CD4-positive, alpha-beta T cell treated with Interleukin-10 for 1 hour (primary cell): ENCODE data around the gene SYT11.
"Not testable (repeated sequence)": the region's sequence is repeated elsewhere in the genome, so short reads cannot be mapped to it uniquely, and the experiment has no call there.

ENCODE experiments used
- DNase-seq: peaks from one replicate; pipeline ENCODE4 v3.0.0-alpha.2; 2020

The SYT11 gene

GRCh38 chr1:155861896-155862295 is 2.5 kb downstream of the SYT11 start:
- DNase-seq = no peak

DNA sequence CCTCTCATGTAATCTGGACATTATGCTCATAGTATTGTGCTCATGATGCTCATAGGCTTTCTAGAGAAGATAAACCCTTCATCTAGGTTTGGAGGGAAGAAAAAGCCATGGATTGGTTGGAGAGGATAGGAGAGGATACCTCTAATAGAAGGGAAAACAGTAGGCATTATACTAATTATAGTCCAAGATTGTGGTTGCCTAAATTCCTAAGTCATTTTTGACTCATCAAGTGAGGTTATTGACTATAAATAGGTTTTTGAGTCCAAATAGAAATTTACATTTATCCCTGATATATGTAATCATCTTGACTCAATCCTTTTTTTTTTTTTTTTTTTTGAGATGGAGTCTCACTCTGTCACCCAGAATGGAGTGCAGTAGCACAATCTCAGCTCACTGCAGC is 5.0 kb downstream of the SYT11 start:
- no peak for DNase-seq

DNA sequence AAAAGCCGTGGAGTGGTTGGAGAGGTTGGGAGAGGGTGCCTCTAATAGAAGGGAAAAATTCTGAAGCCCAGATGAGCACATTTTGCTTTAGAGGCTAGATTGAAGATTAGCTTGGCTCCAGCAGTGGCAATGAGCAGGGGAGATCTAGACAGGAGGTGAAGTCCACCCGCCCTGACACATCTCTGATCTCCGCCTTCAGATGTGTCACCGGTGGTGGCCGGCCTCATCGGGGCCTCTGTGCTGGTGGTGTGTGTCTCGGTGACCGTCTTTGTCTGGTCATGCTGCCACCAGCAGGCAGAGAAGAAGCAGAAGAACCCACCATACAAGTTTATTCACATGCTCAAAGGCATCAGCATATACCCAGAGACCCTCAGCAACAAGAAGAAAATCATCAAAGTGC is 8.4 kb downstream of the SYT11 start:
- no peak for DNase-seq

DNA sequence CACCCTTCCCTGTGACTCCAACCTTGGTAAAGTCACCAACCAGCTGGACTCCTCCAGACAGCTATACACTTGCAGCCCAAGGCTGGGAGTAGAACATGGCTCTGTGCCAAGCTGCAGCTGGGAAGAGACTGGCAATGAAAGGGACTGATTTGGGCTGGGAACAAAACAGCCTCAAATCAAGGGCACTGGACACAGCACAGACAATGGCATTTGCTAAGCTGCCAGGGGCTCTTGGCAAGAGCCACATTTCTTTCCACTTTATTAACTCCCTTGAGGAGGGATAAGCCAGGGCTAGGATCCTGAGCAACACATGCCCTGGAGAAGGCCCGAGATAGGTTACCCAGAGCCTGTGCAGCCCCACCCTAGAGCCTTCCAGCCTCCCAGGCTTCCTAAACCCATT is 12.0 kb downstream of the SYT11 start:
- no peak for DNase-seq

GRCh38 chr1:155872527-155872926 is 13.2 kb downstream of the SYT11 start:
- DNase-seq = no peak

GRCh38 chr1:155873860-155874259 is 14.5 kb downstream of the SYT11 start:
- no peak for DNase-seq

- no peak for DNase-seq
Observed at GRCh38 chr1:155877945-155878344, 18.6 kb downstream of the SYT11 start.

- no peak for DNase-seq
Observed at GRCh38 chr1:155880251-155880650, 20.9 kb downstream of the SYT11 start.

DNA sequence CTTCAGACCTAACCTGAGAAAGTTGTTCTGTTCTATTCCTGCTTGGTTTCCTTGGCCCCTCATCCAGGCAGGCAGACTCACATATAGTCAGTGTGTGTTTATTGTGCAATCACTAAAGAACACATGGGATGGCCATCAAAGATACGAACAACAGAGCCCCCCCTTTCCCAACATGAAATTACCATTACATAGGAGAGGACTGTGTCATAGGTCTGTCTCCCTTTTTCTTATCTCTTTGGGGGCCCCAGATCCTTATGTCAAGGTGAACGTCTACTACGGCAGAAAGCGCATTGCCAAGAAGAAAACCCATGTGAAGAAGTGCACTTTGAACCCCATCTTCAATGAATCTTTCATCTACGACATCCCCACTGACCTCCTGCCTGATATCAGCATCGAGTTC is 21.6 kb downstream of the SYT11 start:
- no peak for DNase-seq

DNA sequence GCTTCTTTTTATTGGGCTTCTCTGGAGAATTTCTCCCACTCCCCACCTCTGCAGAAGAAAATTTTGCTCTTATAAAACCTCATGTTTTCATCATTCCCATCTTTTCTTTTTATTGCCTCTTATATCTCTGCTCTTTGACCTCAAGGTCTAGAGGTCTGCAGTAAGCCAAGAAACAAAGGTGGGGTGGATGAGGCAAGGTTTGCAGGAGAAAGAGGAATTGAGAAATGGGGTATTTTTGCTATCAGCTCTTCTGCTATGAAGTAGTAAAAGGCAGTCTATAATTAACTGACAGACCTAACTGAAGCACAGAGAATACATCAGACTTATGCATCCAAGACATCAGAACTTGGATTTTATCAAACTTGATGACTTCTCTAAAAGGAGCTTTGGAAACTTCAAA is 22.9 kb downstream of the SYT11 start:
- no peak for DNase-seq

GRCh38 chr1:155882766-155883165 is 23.4 kb downstream of the SYT11 start:
- no peak for DNase-seq

DNA sequence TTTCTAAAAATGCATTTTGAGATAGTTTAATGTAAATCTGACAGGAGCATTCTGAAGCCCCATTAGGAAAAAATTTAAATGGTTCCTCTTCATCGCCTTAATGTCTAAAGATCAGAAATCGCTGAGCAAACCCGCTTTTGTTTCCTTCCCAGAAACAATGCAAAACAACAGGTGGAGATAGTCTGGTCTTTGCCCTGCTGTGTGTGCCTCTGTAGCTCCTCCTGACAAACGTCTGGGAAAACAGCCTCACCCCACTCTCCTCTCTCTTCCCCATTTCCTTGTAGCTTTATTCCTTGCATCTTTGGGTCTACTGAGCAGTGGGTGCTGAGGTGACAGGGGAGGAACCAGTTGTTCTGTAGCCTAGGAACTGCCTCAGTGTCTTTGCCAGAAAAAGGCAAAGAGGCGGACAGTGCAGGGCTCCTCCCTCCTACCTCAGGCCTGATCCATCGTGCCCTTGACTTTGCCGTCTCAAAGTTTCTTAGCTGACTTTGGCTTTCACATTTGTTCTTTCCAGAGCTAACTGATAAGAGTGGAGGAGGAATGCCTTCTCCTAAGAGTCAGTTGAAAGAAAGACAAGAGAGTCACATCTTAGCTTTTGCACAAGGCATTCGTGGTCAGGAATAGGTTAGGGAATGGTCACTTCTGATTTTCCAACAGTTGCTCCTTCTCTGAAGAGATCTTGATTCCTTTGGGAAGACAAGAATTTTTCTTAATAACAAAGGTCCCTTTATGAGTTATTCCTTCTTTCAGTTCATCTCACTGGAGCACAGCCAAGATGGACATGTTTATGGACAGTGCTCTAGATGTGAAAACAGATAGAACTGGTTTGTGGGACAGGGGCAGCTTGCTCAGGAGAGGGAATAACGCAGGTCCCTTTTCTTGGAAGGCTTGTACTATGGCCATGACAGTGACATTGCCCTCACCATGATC is 24.9 kb downstream of the SYT11 start:
- no peak for DNase-seq

- no peak for DNase-seq
Observed at GRCh38 chr1:155884982-155885381, 25.6 kb downstream of the SYT11 start.

GRCh38 chr1:155888481-155888880 is 29.1 kb downstream of the SYT11 start:
- no peak for DNase-seq

DNA sequence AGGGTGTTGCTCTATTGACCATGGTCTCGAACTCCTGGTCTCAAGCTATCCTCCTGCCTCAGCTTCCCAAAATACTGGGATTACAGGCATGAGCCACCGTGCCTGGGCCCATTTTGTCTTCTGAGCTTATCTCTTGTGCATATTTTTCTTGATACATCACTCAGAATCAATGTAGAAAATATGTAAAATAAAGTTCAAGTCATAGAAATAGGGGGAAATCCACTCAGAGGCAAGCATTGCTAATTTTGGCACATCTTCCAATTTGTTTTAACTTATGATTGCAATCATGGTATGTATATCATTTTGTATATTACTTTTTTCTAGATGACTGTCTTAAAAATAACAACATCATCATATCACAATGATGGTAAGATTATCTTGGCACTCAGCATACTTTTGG is 30.2 kb downstream of the SYT11 start:
- DNase-seq = no peak

- no peak for DNase-seq
Observed at GRCh38 chr1:155890251-155890650, 30.9 kb downstream of the SYT11 start.

GRCh38 chr1:155892796-155893195 is 33.4 kb downstream of the SYT11 start:
- DNase-seq = no peak

- peak; percentile 38 for DNase-seq
Observed at GRCh38 chr1:155893389-155894142, 34.2 kb downstream of the SYT11 start.

GRCh38 chr1:155895617-155896016 is 36.2 kb downstream of the SYT11 start:
- DNase-seq = not testable (repeated sequence)

GRCh38 chr1:155896476-155896875 is 37.1 kb downstream of the SYT11 start:
- not testable (repeated sequence) for DNase-seq

DNA sequence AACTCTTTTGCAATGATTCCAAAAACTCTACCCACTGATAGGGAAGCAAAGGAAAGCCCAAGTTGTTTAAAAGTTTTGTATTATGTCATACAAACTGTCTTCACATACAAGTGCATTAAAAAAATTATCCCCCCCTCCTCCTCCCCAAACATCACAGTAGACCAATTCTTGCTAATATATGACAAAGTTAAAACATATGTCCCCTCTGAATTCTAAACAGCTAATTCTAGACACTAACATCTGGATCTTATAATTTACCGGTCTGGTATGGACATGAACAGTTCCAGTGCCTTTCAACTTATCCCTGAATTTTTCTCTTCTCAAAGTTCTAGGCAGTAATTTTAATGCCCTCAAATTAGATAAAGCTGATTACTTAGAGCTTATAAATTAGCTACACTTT is 38.4 kb downstream of the SYT11 start:
- DNase-seq = no peak

DNA sequence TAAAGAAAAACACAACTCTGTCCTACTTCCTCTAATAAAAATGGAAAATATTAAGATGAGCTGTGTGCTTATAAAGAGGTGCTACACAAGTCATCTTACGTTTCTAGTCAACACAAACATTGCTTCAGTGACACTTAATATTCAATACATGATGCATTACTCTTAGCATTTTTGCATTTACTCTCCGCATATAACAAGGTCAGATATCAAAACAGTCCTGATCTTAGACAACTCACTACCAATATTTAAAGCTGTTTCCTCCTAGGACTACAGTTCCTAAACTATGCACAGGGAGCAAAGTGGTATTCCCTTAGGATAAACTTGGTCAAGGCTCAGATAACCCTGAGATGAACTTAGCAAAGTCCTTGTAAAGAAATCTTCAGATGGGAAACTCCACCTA is 39.5 kb downstream of the SYT11 start:
- no peak for DNase-seq

DNA sequence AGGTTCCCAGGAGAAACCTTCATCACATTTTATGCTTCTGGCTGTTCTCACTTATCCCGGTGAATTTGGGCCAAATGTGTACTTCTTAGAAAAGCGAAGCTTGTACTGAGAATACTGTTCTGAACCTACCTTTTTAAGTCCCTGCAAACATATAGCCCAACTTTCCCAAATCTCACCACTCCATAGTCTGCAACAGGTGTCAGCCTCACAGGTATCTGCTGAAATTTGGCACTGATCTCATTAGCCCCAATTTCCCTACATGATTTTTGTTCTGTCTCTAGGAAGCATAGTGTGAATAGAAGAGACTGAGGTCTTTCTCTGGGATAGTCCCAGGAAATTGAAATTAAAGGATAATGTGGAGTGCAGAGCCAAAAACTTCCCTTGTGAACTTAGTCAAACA is 40.3 kb downstream of the SYT11 start:
- no peak for DNase-seq

DNA sequence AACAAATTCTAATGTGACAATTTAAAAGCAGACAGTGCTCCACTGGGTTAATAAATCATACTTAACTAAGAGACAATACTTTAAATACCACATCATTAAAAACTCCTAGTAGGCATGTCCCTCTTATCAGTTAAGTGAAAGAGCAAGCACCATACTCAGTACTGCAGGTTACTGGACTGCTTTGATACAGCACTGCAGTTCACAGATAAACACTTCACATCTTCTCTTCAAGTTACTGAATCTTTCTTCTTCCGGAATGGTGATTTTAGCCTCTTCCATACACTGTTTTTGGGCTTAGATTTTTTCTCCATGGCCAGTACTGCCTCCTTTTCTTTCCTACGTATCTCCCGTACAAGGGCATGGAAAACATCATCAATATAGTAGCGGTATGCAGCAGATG is 40.8 kb downstream of the SYT11 start:
- DNase-seq = no peak
